ENCODE measurements around the gene CHST6.

GRCh38 chr16:75532142-75532765 is 37.0 kb upstream of the CHST6 start:
- TF ChIP-seq CTCF (IDR thresholded peaks at IDR 0.05) (no peak), POLR2A (IDR thresholded peaks at IDR 0.05) (no peak)
